Left forelimb (tissue), 1 donor: ENCODE data around the gene TRABD2A.
A peak's percentile ranks its signal among the peaks of the same experiment; 100 is the strongest.

Experiments
- DNase-seq: peaks from one replicate; pipeline ENCODE4 v3.0.0-alpha.2; 2018; ENCODE audit warnings: low spot score

The TRABD2A gene

GRCh38 chr2:84850471-84850870 is 30.4 kb downstream of the TRABD2A start:
- DNase-seq: no peak

- DNase-seq: peak; percentile 23
Observed at GRCh38 chr2:84849271-84849952, 31.5 kb downstream of the TRABD2A start.

DNA sequence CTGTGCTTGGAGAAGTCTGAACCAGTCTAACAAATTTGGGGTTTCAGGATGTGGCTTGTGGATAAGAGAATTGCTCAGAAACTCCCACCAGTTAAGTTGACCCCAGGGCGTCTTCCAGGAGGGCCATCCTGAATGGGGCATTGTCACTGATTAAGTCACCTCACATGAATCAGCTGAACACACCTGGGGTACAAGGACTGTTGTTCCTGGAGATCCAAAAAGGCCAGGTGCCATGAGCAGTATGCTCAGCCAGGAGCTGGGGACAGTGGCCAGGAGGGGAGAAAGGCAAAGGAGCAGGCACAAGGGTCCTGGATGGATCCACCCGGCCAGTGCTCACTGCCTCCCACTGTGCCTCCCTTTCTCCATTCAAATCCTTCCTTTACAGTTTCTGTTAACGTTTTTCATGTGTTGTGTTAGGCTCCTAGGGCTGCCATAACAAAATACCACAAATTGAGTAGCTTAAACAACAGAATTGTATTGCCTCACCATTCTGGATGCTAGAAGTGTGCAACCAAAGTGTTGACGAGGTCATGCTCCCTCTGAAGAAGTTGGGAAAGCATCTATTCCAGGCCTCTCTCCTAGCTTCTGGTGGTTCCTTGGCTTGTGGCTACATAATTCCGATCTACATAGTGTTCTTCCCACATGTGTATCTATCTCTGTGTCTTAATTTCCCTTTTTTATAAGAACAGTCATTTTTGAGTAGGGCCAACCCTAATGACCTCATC is 33.4 kb downstream of the TRABD2A start:
- DNase-seq: peak; percentile 11

GRCh38 chr2:84846741-84847142 is 34.1 kb downstream of the TRABD2A start:
- DNase-seq: peak; percentile 25

DNA sequence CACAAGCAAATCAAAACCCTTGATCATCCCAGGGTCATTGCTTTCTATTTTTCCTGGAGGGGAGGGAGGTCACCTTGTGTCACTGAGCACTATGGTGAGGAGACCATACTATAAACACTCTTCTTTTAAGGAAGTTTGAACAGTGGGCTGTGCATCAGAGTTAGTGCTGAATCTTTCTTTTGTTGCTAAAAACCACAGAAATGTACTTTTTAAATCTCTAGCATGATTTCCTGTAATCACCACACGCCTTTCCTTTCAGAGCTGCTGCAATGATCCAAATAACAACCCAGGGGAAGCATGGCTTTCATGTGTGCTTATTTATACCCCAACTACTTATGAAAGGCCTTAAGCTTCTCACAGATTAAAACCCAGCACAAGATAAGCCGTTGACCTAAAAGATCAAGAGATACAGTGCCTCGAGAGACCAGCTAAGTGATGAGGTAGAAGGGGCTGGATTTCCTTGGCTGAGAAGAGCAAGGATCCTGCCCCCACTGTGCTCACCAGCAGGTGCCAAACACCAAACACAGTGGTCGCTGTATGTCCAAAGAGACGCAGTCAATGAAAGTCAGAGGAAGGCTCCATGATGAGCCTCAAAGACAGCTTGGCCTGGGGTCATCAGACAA is 34.7 kb downstream of the TRABD2A start:
- peak; percentile 41 for DNase-seq

DNA sequence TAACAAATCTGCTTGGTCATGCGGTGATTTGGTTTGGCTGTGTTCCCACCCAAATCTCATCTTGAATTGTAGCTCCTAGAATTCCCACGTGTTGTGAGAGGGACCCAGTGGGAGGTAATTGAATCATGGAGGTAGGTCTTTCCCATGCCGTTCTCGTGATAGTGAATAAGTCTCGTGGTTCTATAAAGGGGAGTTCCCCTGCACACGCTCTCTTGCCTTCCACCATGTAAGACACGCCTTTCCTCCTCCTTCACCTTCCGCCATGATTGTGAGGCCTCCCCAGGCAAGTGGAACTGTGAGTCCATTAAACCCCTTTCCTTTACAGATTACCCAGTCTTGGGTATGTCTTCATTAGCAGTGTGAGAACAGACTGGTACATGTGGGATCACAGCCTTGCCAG is 36.7 kb downstream of the TRABD2A start:
- DNase-seq: peak; percentile 31

DNA sequence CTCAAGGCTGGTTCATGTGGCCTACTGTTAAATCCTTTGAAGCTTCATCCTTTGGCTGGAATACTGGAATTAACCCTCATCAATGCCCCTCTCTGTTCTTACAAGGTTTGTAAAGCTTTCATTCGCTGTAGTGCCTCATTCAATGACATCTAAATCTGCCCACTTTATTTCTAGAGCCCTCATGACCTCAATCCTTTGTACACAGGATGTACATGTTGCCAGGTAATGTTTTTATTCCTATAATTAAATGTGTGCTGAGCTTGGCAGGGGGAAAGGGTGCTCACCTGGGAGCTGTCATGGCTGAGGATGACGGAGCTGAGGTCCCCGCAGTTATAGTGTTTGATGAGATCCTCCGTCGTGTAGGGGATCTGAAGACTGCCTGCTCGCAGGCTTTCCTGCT is 39.3 kb downstream of the TRABD2A start:
- DNase-seq: no peak

DNA sequence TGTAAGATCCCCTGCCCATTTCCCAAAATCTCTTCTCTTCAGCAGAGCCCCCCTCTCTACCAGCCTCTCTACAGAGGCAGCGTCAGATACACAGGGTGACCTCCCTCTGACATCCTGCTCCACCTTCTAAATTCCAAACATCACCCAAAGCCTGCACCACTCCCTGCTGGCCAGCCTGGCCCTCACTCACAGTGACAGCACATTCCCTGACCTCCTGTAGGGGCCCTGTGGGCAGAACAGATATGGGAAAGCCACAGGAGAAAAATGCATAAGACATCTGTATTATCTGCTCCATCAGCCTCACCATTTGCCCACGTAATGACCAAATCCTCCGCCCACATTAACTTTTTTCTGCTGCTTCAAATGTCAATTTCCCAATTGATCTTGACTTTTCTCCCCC is 40.6 kb downstream of the TRABD2A start:
- DNase-seq: peak; percentile 22

DNA sequence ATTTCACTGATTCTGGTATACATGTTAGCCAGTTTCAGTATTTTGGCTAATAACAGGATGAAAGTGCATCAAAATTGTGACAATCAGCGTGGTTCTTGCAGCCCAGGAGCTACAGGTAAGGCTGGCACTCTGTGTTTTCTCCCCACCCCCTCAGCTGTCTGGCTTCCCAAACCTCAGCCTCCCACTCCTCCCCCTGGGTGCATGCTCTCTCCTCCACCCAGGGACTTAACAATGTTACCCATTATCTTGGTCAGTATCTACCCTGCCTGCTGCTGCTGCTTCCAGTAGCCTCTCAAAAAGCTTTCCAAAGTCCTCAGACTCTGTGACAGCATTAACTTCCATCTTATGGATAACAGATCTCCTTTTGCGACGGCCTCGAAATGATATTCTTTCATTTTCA is 41.0 kb downstream of the TRABD2A start:
- peak; percentile 14 for DNase-seq

DNA sequence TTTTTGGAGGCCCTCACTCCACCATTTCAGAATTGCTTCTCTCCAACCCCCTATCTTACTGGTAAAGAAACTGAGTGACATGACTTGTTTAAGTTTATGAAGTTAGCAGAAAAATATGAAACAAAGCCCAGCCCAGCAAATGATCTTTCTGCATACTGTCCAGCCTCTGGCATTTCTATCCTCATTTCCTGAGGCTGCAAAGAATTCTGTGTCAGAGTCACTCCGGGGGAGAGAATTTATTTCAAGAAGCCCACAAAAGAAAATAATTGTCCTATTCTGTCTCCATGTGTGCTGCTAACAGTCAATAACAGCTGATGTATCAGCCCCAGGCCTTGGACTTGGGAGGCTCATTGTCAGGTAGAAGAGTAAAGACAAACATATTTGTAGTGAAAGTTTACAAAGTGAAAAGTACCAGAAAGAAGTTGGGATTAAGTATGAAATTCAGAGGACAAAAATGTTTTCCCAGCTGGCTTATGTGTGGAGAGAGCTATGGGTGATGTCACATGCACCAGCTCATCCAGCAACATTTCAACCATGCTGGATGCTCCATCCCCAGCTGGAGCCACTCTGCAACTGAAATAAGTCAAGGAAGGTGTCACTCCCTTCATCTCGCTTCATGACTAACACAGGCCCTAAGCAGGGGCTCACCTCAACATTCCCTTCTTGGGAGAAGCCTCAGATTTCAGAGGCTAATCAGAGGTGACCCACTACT is 42.3 kb downstream of the TRABD2A start:
- DNase-seq: no peak

DNA sequence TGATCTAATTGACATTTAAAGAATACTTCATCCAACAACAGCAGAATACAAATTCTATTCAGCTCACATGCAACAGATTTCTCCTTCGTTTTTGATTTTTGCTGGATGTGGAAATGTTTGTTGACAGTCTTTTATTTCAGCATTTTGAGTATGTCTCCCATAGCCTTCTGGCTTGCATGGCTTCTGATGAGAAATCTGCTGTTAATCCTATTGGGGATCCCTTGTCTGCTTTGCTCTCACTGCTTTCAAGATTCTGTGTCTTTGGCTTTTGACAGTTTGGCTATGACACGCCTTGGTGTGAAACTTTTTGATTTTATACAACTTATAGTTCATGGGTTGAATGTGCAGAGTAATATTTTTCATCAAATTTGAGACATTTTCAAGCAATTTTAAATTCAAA is 44.7 kb downstream of the TRABD2A start:
- DNase-seq: no peak

DNA sequence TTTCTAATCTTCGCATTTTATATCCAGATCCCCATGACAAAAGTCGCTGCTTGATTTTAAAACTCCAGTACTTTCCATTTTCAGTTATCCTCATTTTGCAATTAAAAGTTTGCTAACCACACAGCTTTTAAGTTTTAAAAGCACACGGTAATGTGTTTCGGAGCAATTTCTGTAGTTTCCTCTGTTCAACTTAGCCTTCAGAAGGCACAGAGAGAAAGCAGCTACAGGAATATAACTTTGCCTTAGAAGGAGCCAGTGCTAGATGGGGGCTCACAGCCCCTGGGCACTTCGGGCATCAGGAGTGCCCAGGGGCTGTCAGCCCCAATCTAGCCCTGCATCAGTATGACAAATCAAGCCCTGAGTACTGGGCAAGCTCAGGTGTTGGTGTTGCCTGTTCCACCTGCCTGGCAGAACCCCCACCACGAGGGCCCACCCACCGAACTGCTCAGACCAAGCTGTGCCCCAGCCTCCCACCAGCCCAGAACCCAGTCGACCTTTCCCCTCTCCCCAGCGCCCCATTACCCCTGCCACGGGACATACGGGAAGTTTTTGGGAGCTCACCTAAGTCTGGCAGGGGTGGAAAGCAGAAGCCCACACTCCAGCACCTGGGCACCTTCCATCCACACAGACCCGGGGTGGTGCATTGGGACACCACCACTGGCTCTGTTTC is 47.3 kb downstream of the TRABD2A start:
- peak; percentile 47 for DNase-seq

GRCh38 chr2:84832772-84833461 is 48.0 kb downstream of the TRABD2A start:
- DNase-seq: no peak

DNA sequence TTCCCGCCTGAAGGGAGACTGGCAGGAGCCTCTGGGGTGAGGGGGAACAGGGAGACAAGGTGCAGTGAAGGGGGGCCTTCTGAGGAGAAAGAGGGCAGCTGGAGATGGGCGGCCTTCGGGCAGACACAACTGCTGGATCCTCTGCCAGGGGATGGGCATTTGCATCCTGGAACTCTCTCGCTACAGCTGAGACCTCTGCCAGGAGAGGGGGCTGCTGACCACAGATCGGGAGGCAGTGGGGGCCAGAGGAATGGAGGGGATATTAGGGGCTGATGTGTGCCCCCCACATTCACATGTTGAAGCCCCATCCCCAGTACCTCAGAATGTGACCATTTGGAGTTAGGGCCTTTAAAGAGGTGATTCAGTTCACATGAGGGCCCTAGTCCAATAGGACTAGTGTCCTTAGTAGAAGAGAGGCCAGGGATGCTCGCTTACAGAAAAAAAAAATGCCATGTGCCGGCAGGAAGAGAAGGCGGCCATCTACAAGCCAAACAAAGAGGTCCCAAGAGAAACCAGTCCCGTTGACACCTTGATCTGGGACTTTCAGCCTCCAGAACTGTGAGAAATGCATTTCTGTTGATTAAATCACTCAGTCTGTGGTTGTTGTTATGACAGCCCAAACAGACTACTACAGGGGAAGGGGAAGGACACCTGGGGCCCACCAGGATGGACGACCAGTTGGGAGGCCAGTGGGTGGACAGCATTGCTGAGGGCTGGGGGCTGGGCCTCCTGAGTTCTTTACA is 50.0 kb downstream of the TRABD2A start:
- DNase-seq: no peak

DNA sequence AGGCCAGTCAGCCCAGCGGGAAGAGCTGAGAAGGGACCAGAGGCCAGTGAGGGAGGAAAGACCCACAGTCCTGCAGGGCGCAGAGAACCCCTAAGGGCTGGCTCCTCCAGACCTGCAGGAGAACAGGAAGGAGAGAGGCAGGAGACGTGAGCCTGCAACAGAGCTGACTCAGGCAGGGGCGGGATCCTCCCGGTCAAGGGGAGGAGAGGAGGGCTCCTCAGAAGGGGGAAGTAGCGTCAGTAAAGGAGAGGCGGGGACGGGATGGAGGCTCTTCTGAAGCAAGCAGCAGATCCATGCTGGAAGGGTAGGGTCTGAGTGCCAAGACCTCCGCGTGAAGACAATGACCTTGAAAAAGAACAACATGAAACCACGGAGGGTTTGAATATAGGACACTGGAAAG is 50.8 kb downstream of the TRABD2A start:
- DNase-seq: no peak

- no peak for DNase-seq
Observed at GRCh38 chr2:84829693-84830092, 51.2 kb downstream of the TRABD2A start.

DNA sequence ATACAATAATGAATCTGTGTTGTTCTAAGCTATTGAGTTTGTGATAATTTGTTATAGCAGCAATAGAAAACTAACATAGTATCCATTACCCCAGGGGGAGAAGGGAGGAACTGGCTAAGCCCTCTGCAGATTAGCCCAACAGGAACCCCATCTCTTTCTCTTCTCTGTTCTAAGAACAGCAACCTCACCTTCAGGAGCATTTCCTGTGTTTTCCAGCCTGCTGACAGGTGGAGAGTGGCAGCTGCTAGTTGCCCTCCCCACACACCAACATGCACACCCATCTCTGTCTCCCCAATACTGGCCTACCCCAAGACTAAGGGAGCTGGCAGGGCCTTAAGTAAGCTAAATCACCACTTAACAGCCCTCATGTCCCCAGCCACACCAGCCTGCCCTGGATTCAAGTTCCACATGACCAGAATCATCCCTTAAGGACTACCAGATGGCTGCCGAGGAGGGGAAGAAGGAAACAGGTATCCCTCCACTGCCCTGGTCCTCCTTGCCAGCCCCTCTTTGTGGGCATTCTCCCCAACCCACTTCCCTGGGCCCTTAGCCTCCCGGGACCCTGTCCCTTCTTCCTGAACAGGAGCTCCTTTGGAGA is 52.8 kb downstream of the TRABD2A start:
- DNase-seq: no peak

DNA sequence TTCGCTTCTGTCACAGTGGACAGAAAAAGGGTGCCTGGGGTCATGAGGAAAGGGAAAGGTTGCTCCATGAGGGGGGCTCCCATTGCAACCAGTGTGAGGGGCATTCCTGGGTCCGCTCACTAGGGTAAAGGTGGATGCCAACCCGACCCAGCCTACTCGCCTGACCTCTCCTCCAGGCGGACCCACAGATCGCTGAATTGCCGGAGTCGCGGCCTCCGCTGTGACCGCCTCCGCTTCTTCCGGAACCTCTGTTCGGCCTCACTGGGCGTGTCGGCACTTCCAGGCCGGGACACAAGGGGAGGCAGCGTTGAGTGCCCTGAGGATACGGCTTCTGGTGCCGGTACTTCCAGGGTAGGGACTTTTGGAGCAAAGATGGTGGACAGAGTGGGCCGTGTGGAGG is 57.1 kb downstream of the TRABD2A start:
- no peak for DNase-seq

- DNase-seq: no peak
Observed at GRCh38 chr2:84823229-84823628, 57.7 kb downstream of the TRABD2A start.

GRCh38 chr2:84821806-84822205 is 59.1 kb downstream of the TRABD2A start:
- DNase-seq: no peak
